HG03469 (cell line): ENCODE results near the gene TUBB3.

Experiments
- ATAC-seq: cut with Tn5 transposase; IDR thresholded peaks from one replicate; pipeline ENCODE4 v1.9.1; 2021; ENCODE audit warnings: mild to moderate bottlenecking, moderate library complexity, moderate number of reproducible peaks; ENCODE audit not compliant: unreplicated experiment

TUBB3 gene

GRCh38 chr16:89936981-89937380, 13.8 kb downstream of the TUBB3 start:
- ATAC-seq: no peak

GRCh38 chr16:89938175-89938885, 15.2 kb downstream of the TUBB3 start:
- no peak for ATAC-seq

GRCh38 chr16:89944773-89945172, 21.6 kb downstream of the TUBB3 start:
- ATAC-seq: no peak

GRCh38 chr16:89945654-89946053, 22.5 kb downstream of the TUBB3 start:
- no peak for ATAC-seq

GRCh38 chr16:89946515-89946914, 23.4 kb downstream of the TUBB3 start:
- ATAC-seq: no peak

- no peak for ATAC-seq
Observed at GRCh38 chr16:89949121-89949742, 26.1 kb downstream of the TUBB3 start.

GRCh38 chr16:89949756-89950155, 26.6 kb downstream of the TUBB3 start:
- no peak for ATAC-seq

GRCh38 chr16:89951509-89951908, 28.4 kb downstream of the TUBB3 start:
- ATAC-seq: no peak

GRCh38 chr16:89952049-89952448, 28.9 kb downstream of the TUBB3 start:
- ATAC-seq: no peak

GRCh38 chr16:89952551-89952950, 29.4 kb downstream of the TUBB3 start:
- no peak for ATAC-seq

- ATAC-seq: no peak
Observed at GRCh38 chr16:89953671-89954406, 30.7 kb downstream of the TUBB3 start.

GRCh38 chr16:89954462-89954861, 31.3 kb downstream of the TUBB3 start:
- no peak for ATAC-seq

GRCh38 chr16:89955001-89955685, 32.0 kb downstream of the TUBB3 start:
- ATAC-seq: no peak

GRCh38 chr16:89956505-89957215, 33.5 kb downstream of the TUBB3 start:
- no peak for ATAC-seq

- ATAC-seq: no peak
Observed at GRCh38 chr16:89957216-89957785, 34.2 kb downstream of the TUBB3 start.

- ATAC-seq: no peak
Observed at GRCh38 chr16:89958068-89958467, 34.9 kb downstream of the TUBB3 start.

- no peak for ATAC-seq
Observed at GRCh38 chr16:89958596-89958995, 35.5 kb downstream of the TUBB3 start.

GRCh38 chr16:89960966-89961365, 37.8 kb downstream of the TUBB3 start:
- no peak for ATAC-seq

- ATAC-seq: no peak
Observed at GRCh38 chr16:89961920-89962319, 38.8 kb downstream of the TUBB3 start.

GRCh38 chr16:89962754-89963498, 39.8 kb downstream of the TUBB3 start:
- ATAC-seq: no peak
